Mesenchymal stem cell (in vitro differentiated cells and primary cell): ENCODE data around the gene CREB3L1.
A peak's percentile ranks its signal among the peaks of the same experiment; 100 is the strongest.

Experiments
- DNase-seq: peaks from one replicate; pipeline ENCODE4 v3.0.0-alpha.2; 2013
- H2AFZ ChIP-seq: one replicate; pipeline ENCODE4 v1.6.1; 2013; ENCODE audit warnings: low read depth, mild to moderate bottlenecking, control low read depth, inconsistent platforms, low read length, moderate library complexity
- H2AK5ac ChIP-seq: 2 replicates; pipeline ENCODE4 v1.6.1; 2013; ENCODE audit warnings: low read length, moderate library complexity, mild to moderate bottlenecking, inconsistent platforms; ENCODE audit not compliant: severe bottlenecking
- H2BK120ac ChIP-seq: one replicate; pipeline ENCODE4 v1.6.1; 2013; ENCODE audit warnings: low read depth, mild to moderate bottlenecking, inconsistent platforms, low read length, moderate library complexity
- H2BK12ac ChIP-seq, 2 experiments: one replicate each; pipeline ENCODE4 v1.6.1; 2013; ENCODE audit warnings: inconsistent platforms in 2 of 2, low read length in 2 of 2, mild to moderate bottlenecking in 2 of 2, moderate library complexity in 2 of 2, control low read depth in 1 of 2
- H2BK15ac ChIP-seq: one replicate; pipeline ENCODE4 v1.6.1; 2013; ENCODE audit warnings: mild to moderate bottlenecking, low read depth, inconsistent platforms; ENCODE audit not compliant: poor library complexity, severe bottlenecking
- H2BK5ac ChIP-seq: 2 replicates; pipeline ENCODE4 v1.6.1; 2013; ENCODE audit warnings: low read depth, mild to moderate bottlenecking, low read length, control low read depth, inconsistent platforms; ENCODE audit not compliant: poor library complexity, severe bottlenecking
- H3K14ac ChIP-seq, 2 experiments: one replicate each; pipeline ENCODE4 v1.6.1; 2013; ENCODE audit warnings: inconsistent platforms in 2 of 2, low read length in 2 of 2, control low read depth in 1 of 2, mild to moderate bottlenecking in 1 of 2, moderate library complexity in 1 of 2
- H3K18ac ChIP-seq, 2 experiments: one replicate each; pipeline ENCODE4 v1.6.1; 2013; ENCODE audit warnings: inconsistent platforms in 2 of 2, low read length in 2 of 2, control low read depth in 1 of 2, low read depth in 1 of 2, mild to moderate bottlenecking in 1 of 2
- H3K23ac ChIP-seq, 2 experiments: one replicate each; pipeline ENCODE4 v1.6.1; 2013; ENCODE audit warnings: inconsistent platforms in 2 of 2, low read length in 2 of 2, mild to moderate bottlenecking in 2 of 2, moderate library complexity in 2 of 2, control low read depth in 1 of 2
- H3K27ac ChIP-seq: 2 replicates; pipeline ENCODE4 v1.5.1; 2013; ENCODE audit warnings: mild to moderate bottlenecking, moderate library complexity, low read length, control low read depth, inconsistent platforms; ENCODE audit not compliant: poor library complexity, severe bottlenecking
- H3K27me3 ChIP-seq, 2 experiments: 2 replicates each; pipeline versions ENCODE4 v1.6.1 to v1.7.0; 2013; ENCODE audit warnings: low read length in 2 of 2, mild to moderate bottlenecking in 2 of 2, moderate library complexity in 2 of 2, control low read depth in 1 of 2, inconsistent platforms in 1 of 2; ENCODE audit not compliant: control insufficient read depth in 1 of 2, insufficient read depth in 1 of 2
- H3K36me3 ChIP-seq, 2 experiments: 2 replicates each; pipeline versions ENCODE4 v1.6.1 to v1.7.0; 2013; ENCODE audit warnings: low read length in 2 of 2, control low read depth in 1 of 2, inconsistent platforms in 1 of 2, low read depth in 1 of 2, mild to moderate bottlenecking in 1 of 2; ENCODE audit not compliant: insufficient read depth in 2 of 2, control insufficient read depth in 1 of 2
- H3K4ac ChIP-seq, 2 experiments: one replicate each; pipeline ENCODE4 v1.6.1; 2013; ENCODE audit warnings: inconsistent platforms in 2 of 2, low read length in 2 of 2, mild to moderate bottlenecking in 2 of 2, moderate library complexity in 2 of 2, control low read depth in 1 of 2, low read depth in 1 of 2
- H3K4me1 ChIP-seq: 2 replicates; pipeline ENCODE4 v1.6.1; 2013; ENCODE audit warnings: low read depth, low read length, control low read depth; ENCODE audit not compliant: control insufficient read depth, insufficient read depth
- H3K4me2 ChIP-seq: 2 replicates; pipeline ENCODE4 v1.6.1; 2013; ENCODE audit warnings: low read length, mild to moderate bottlenecking, inconsistent platforms; ENCODE audit not compliant: poor library complexity, severe bottlenecking
- H3K4me3 ChIP-seq, 2 experiments: 2 replicates each; pipeline versions ENCODE4 v1.5.1 to v1.7.0; 2013; ENCODE audit warnings: low read length in 2 of 2, mild to moderate bottlenecking in 2 of 2, control low read depth in 1 of 2, low read depth in 1 of 2; ENCODE audit not compliant: insufficient read depth in 1 of 2
- H3K79me1 ChIP-seq: replicated peaks from 2 replicates; pipeline ENCODE4 v1.6.1; 2013; ENCODE audit warnings: mild to moderate bottlenecking, control low read depth, low read length, inconsistent platforms; ENCODE audit not compliant: poor library complexity, severe bottlenecking
- H3K9ac ChIP-seq: 2 replicates; pipeline ENCODE4 v1.7.0; 2013; ENCODE audit warnings: mild to moderate bottlenecking, low read length, moderate library complexity
- H3K9me3 ChIP-seq: 2 replicates; pipeline ENCODE4 v1.7.0; 2013; ENCODE audit warnings: mild to moderate bottlenecking, low read length; ENCODE audit not compliant: control insufficient read depth
- H4K8ac ChIP-seq: one replicate; pipeline ENCODE4 v1.6.1; 2013; ENCODE audit warnings: inconsistent platforms, mild to moderate bottlenecking, low read length, moderate library complexity
- H4K91ac ChIP-seq: one replicate; pipeline ENCODE4 v1.6.1; 2013; ENCODE audit warnings: mild to moderate bottlenecking, low read length, inconsistent platforms
- WGBS: methylation state at CpG from one replicate; pipeline ENCODE4 v1.1.7; 2013; ENCODE audit warnings: mixed read lengths; 5-methylcytosine and 5-hydroxymethylcytosine counted together

The CREB3L1 gene

GRCh38 chr11:46366260-46366659, 88.8 kb downstream of the CREB3L1 start:
- Histone ChIP-seq H3K9me3 (no peaks in the 10 kb centered on the region), H2AK5ac (no peak overlapping the region), H3K23ac (no peak overlapping the region), H2BK5ac (no peak overlapping the region), H3K14ac (no peak overlapping the region), H2BK15ac (no peak overlapping the region), H3K27me3 (no peaks in the 10 kb centered on the region), H3K4me3 (no peak overlapping the region), H2BK120ac (no peak overlapping the region), H3K9ac (no peak overlapping the region), H3K4ac (no peak overlapping the region), H4K8ac (no peak overlapping the region), H2BK12ac (no peak overlapping the region), H3K36me3 (peaks cover 18 to 52% of the 10 kb centered on the region in 2 experiments), H3K79me1 (peaks cover 33% of the 10 kb centered on the region), H3K18ac (no peak overlapping the region), H2AFZ (no peak overlapping the region), H3K4me2 (no peak overlapping the region), H4K91ac (no peak overlapping the region), H3K4me1 (peaks cover 74% of the 10 kb centered on the region), H3K27ac (no peak overlapping the region)
- DNase-seq: no peak
- 94% methylated on average over 21 of the region's 22 CpGs for WGBS

- Histone ChIP-seq H4K8ac (no peak overlapping the region), H3K36me3 (peaks cover 23 to 57% of the 10 kb centered on the region in 2 experiments), H3K4me1 (peaks cover 69% of the 10 kb centered on the region), H3K79me1 (peaks cover 35% of the 10 kb centered on the region), H3K18ac (peak overlapping the region in 1 of 2 experiments; percentile 61), H3K4ac (peak overlapping the region in 1 of 2 experiments; percentile 16), H3K4me3 (no peak overlapping the region), H3K9ac (no peak overlapping the region), H3K14ac (no peak overlapping the region), H2BK15ac (no peak overlapping the region), H2AK5ac (no peak overlapping the region), H2BK120ac (no peak overlapping the region), H3K27ac (no peak overlapping the region), H3K23ac (peak overlapping the region in 1 of 2 experiments; percentile 51), H2BK5ac (no peak overlapping the region), H2AFZ (no peak overlapping the region), H3K4me2 (no peak overlapping the region), H3K9me3 (no peaks in the 10 kb centered on the region), H2BK12ac (peak overlapping the region in 1 of 2 experiments; percentile 56), H4K91ac (peak overlapping the region; percentile 25), H3K27me3 (no peaks in the 10 kb centered on the region)
- WGBS: 97% methylated on average over 31 of the region's 31 CpGs
- no peak for DNase-seq
Measured at GRCh38 chr11:46366661-46367161, 89.2 kb downstream of the CREB3L1 start.

GRCh38 chr11:46367244-46367915, 89.9 kb downstream of the CREB3L1 start:
- H3K4me1 ChIP-seq: peaks cover 62% of the 10 kb centered on the region
- H3K4me3 ChIP-seq: no peak overlapping the region
- 39% methylated on average over 32 of the region's 32 CpGs for WGBS
- H3K36me3 ChIP-seq: peaks cover 28 to 59% of the 10 kb centered on the region in 2 experiments
- no peak overlapping the region for H3K14ac ChIP-seq
- H2BK120ac ChIP-seq: no peak overlapping the region
- peak overlapping the region; percentile 22 for H4K91ac ChIP-seq
- H2BK5ac ChIP-seq: no peak overlapping the region
- H2AK5ac ChIP-seq: no peak overlapping the region
- DNase-seq: peak; percentile 58
- peaks cover 35% of the 10 kb centered on the region for H3K79me1 ChIP-seq
- H3K27me3 ChIP-seq: no peaks in the 10 kb centered on the region
- H3K23ac ChIP-seq: no peak overlapping the region
- H4K8ac ChIP-seq: peak overlapping the region; percentile 70
- H3K4me2 ChIP-seq: no peak overlapping the region
- no peak overlapping the region for H2BK12ac ChIP-seq
- H3K9me3 ChIP-seq: no peaks in the 10 kb centered on the region
- H3K4ac ChIP-seq: peak overlapping the region in 1 of 2 experiments; percentile 16
- H3K18ac ChIP-seq: peak overlapping the region in 1 of 2 experiments; percentile 61
- H2AFZ ChIP-seq: no peak overlapping the region
- H3K9ac ChIP-seq: peak overlapping the region; percentile 26
- no peak overlapping the region for H3K27ac ChIP-seq
- no peak overlapping the region for H2BK15ac ChIP-seq

GRCh38 chr11:46367916-46368267, 90.4 kb downstream of the CREB3L1 start:
- H3K36me3 ChIP-seq: peaks cover 31 to 61% of the 10 kb centered on the region in 2 experiments
- H3K9me3 ChIP-seq: no peaks in the 10 kb centered on the region
- 90% methylated on average over 12 of the region's 12 CpGs for WGBS
- H3K4ac ChIP-seq: no peak overlapping the region
- peak overlapping the region; percentile 26 for H3K9ac ChIP-seq
- H2BK5ac ChIP-seq: no peak overlapping the region
- no peak overlapping the region for H2AFZ ChIP-seq
- peak overlapping the region in 1 of 2 experiments; percentile 35 for H3K18ac ChIP-seq
- H3K27me3 ChIP-seq: no peaks in the 10 kb centered on the region
- no peak overlapping the region for H2BK12ac ChIP-seq
- H4K91ac ChIP-seq: peak overlapping the region; percentile 18
- H3K79me1 ChIP-seq: peaks cover 30% of the 10 kb centered on the region
- H2BK120ac ChIP-seq: no peak overlapping the region
- H4K8ac ChIP-seq: peak overlapping the region; percentile 70
- no peak overlapping the region for H2BK15ac ChIP-seq
- no peak overlapping the region for H3K23ac ChIP-seq
- no peak overlapping the region for H3K4me2 ChIP-seq
- no peak for DNase-seq
- H3K27ac ChIP-seq: no peak overlapping the region
- no peak overlapping the region for H3K14ac ChIP-seq
- H3K4me1 ChIP-seq: peaks cover 57% of the 10 kb centered on the region
- no peak overlapping the region for H3K4me3 ChIP-seq
- no peak overlapping the region for H2AK5ac ChIP-seq
